Activated CD8-positive, alpha-beta T cell treated with anti-CD3 and anti-CD28 coated beads for 36 hours (primary cell): ENCODE measurements around the gene ATL1. TPM values are rescaled to one million over a fixed set of nuclear protein-coding genes. Genes with fewer than 3 reads are reported as not detected.

Source experiments
- ATAC-seq: fragments of 200-7000 bp; cut with Tn5 transposase; one replicate; pipeline ENCODE4 v1.10.0; 2021; ENCODE audit warnings: mild to moderate bottlenecking, moderate library complexity
- CTCF ChIA-PET: fragments of 350-600 bp; sonication (Branson Sonifier 250); formaldehyde crosslinking; loops from one replicate; lab custom pipeline; 2021; ENCODE audit warnings: antibody characterized with exemption; lab: Charles Lee
- POLR2A ChIA-PET: fragments of 350-600 bp; sonication (Branson Sonifier 250); formaldehyde crosslinking; loops from one replicate; lab custom pipeline; 2021; ENCODE audit warnings: antibody characterized with exemption; lab: Charles Lee
- DNase-seq: peaks from one replicate; pipeline ENCODE4 v3.0.0-alpha.2; 2020
- H3K27ac Mint-ChIP-seq: one replicate; pipeline ENCODE4 v1.8.0; 2021; ENCODE audit warnings: mild to moderate bottlenecking, mixed read lengths
- H3K27me3 Mint-ChIP-seq: one replicate; pipeline ENCODE4 v1.8.0; 2021; ENCODE audit warnings: mixed read lengths
- H3K36me3 Mint-ChIP-seq: one replicate; pipeline ENCODE4 v1.8.0; 2021; ENCODE audit warnings: low read depth, mixed read lengths
- H3K4me1 Mint-ChIP-seq: one replicate; pipeline ENCODE4 v1.8.0; 2021; ENCODE audit warnings: low read depth, mixed read lengths
- H3K4me3 Mint-ChIP-seq: one replicate; pipeline ENCODE4 v1.8.0; 2021; ENCODE audit warnings: mild to moderate bottlenecking, moderate library complexity, mixed read lengths
- H3K9me3 Mint-ChIP-seq: one replicate; pipeline ENCODE4 v1.8.0; 2021; ENCODE audit warnings: mixed read lengths
- intact Hi-C: fragments of 100-400 bp; cut with micrococcal nuclease; formaldehyde crosslinking; loops from one replicate; pipeline ENCODE4 v1.10.0; 2022
- total RNA-seq, 2 experiments: library from RNA; stranded (reverse); gene quantifications; one replicate each; pipeline ENCODE4 v1.2.3, GENCODE V29; 2021
- TF ChIP-seq, protein P1 (sequence below): fragments of 200-600 bp; IDR thresholded peaks from one replicate; pipeline ENCODE4 v1.8.0; 2022; ENCODE audit warnings: antibody characterized with exemption, mild to moderate bottlenecking

ATL1 gene
- total RNA-seq, 2 experiments from 2014 or later, result 0.81 to 1.1 TPM

DNA sequence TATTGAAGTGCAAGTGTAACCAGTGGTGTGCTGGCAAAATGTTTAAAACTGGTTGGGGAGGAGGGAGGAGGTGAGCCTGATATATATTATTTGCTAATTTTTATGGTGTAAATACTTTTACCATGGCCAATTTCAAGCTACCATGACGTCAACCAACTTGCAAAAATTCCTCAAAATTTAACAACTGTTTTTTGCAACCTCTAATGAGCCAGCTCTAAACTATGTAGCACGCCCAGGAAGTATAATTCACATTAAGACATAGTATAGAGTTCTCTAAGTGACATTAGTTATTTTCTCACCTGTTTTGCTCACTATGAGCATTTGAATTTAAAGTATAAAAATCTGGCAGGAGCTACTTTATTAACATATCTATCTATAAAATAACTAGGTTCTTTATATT is 41.4 kb downstream of the ATL1 start:
- DNase-seq, result no peak
- POLR2A ChIA-PET, result interaction anchor here (1.2 kb wide), 1 partner anchor 69 kb away, joined by 3 read pairs; the partner anchor contains the start of gene MAP4K5

DNA sequence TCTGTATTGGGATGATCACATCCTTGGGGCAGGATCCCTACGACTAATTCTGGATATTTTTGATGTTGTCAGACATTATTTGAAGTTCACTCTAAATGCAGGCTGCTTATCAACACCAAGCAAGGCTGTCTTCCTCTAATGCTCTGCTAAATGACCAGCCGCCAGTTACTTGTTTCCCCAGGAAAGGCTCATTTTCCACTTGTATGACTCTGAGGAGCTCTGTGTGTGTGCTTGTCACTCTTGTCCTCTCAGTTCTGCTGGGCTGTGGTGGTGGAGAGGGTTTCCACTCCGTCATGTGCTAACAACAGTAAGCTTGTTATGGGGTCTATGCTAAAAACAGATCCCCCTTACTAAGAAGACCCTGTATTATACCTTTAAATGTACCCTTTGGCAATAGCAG is 42.1 kb downstream of the ATL1 start:
- Mint-ChIP-seq H3K4me3 (no peak overlapping the region), H3K27ac (no peak overlapping the region), H3K27me3 (no peaks in the 10 kb centered on the region), H3K9me3 (no peaks in the 10 kb centered on the region), H3K36me3 (no peaks in the 10 kb centered on the region), H3K4me1 (peaks cover 2% of the 10 kb centered on the region)
- intact Hi-C loops, result loop anchor here (5.0 kb wide), 1 partner anchor 170 kb away; no protein-coding TSS in a partner anchor
- POLR2A ChIA-PET, result no interaction called here
- DNase-seq, result no peak
- ATAC-seq, result no peak
- TF ChIP-seq, protein P1, sequence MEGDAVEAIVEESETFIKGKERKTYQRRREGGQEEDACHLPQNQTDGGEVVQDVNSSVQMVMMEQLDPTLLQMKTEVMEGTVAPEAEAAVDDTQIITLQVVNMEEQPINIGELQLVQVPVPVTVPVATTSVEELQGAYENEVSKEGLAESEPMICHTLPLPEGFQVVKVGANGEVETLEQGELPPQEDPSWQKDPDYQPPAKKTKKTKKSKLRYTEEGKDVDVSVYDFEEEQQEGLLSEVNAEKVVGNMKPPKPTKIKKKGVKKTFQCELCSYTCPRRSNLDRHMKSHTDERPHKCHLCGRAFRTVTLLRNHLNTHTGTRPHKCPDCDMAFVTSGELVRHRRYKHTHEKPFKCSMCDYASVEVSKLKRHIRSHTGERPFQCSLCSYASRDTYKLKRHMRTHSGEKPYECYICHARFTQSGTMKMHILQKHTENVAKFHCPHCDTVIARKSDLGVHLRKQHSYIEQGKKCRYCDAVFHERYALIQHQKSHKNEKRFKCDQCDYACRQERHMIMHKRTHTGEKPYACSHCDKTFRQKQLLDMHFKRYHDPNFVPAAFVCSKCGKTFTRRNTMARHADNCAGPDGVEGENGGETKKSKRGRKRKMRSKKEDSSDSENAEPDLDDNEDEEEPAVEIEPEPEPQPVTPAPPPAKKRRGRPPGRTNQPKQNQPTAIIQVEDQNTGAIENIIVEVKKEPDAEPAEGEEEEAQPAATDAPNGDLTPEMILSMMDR, result no peak
- CTCF ChIA-PET, result interaction anchor here (1.1 to 2.4 kb wide), 6 partner anchors 30 to 258 kb away, joined by 3 to 18 read pairs (median 12); no protein-coding TSS in a partner anchor

More for the DNA sequence above, 41.4 kb downstream of the ATL1 start:
- no peaks in the 10 kb centered on the region for H3K27me3 Mint-ChIP-seq
- CTCF ChIA-PET, result interaction anchor here (0.7 to 2.4 kb wide), 14 partner anchors 11 to 261 kb away, joined by 3 to 18 read pairs (median 4); no protein-coding TSS in a partner anchor
- no peaks in the 10 kb centered on the region for H3K4me1 Mint-ChIP-seq
- no peaks in the 10 kb centered on the region for H3K9me3 Mint-ChIP-seq
- intact Hi-C loops, result loop anchor here (5.0 kb wide), 1 partner anchor 171 kb away; no protein-coding TSS in a partner anchor
- no peak overlapping the region for H3K27ac Mint-ChIP-seq
- no peak for ATAC-seq
- TF ChIP-seq, protein P1, result no peak
- no peak overlapping the region for H3K4me3 Mint-ChIP-seq
- no peaks in the 10 kb centered on the region for H3K36me3 Mint-ChIP-seq

DNA sequence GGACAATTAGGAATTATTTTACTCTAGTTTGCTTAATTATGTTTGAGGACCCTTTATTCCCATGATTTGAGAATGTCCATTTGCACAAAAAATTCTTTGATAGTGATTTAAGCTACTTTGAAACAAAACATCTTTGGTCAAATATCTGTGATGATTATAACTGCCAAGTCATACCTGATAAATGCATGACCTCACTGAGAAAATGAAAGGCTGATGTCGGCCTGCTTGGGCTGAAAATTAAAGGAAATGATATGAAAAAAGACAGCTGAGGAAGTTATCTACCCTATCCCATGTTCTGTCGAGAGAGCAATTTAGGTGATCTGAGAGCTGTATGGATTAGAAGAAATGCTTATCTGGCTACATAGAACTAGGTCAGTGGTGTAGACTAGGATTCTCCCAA is 43.6 kb downstream of the ATL1 start:
- Mint-ChIP-seq H3K4me3 (no peak overlapping the region), H3K9me3 (no peaks in the 10 kb centered on the region), H3K4me1 (peaks cover 8% of the 10 kb centered on the region), H3K27ac (no peak overlapping the region), H3K27me3 (no peaks in the 10 kb centered on the region), H3K36me3 (no peaks in the 10 kb centered on the region)
- ATAC-seq, result no peak
- TF ChIP-seq, protein P1, result no peak
- intact Hi-C loops, result loop anchor here (5.0 kb wide), 1 partner anchor 169 kb away; no protein-coding TSS in a partner anchor
- ChIA-PET POLR2A (no interaction called here), CTCF (interaction anchor here (0.9 to 1.6 kb wide), 2 partner anchors 170 to 175 kb away, joined by 3 to 4 read pairs; no protein-coding TSS in a partner anchor)
- DNase-seq, result no peak

DNA sequence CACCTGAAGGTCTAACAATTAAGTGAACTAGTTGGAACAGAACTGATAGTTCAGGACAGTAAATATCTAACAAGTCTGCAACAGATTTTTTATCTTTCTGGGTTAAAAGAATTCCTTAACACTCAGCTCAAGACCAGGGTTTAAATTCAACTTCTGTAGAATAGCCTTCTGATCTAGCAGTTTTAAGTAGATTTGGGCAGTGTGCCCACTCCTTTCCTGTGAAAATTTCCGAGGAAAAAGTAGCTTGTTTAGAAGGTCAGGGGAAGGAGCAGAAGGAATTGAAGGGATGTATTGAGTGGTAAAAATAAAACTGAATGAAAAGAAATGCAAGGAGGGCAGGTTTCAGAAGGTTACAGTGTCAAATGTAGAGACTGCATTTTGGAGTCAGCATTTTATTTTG is 45.8 kb downstream of the ATL1 start:
- CTCF ChIA-PET, result interaction anchor here (1.1 to 1.7 kb wide), 4 partner anchors 12 to 171 kb away, joined by 3 to 6 read pairs (median 4); no protein-coding TSS in a partner anchor
- POLR2A ChIA-PET, result interaction anchor here (0.6 kb wide), 1 partner anchor 127 kb away, joined by 3 read pairs; no protein-coding TSS in a partner anchor

DNA sequence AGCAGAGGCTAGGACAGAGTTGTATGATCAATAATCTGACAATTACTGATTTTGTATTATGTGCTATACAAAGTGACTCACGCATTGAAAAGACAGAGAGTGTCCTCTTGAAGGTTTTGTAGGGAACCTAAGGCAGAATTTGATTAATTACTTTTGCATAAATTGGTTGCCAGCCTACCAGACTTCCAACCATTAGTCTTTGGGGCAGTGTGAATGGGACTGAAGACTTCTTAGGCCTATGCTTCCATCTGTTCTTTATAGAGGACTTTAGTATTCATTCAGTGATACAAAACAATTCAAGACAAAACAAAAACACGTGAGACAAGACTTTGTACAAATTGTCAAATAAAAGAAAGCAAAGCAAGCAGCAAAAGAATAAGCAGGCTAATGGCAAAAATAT is 46.5 kb downstream of the ATL1 start:
- Mint-ChIP-seq H3K27me3 (no peaks in the 10 kb centered on the region), H3K4me3 (no peak overlapping the region), H3K9me3 (no peaks in the 10 kb centered on the region), H3K36me3 (no peaks in the 10 kb centered on the region), H3K27ac (no peak overlapping the region), H3K4me1 (peaks cover 8% of the 10 kb centered on the region)
- intact Hi-C loops, result no loop called here
- ChIA-PET CTCF (interaction anchor here (1.1 to 1.7 kb wide), 5 partner anchors 11 to 254 kb away, joined by 3 to 6 read pairs (median 4); no protein-coding TSS in a partner anchor), POLR2A (no interaction called here)
- ATAC-seq, result no peak
- DNase-seq, result no peak
- TF ChIP-seq, protein P1, result no peak

More for the DNA sequence above, 45.8 kb downstream of the ATL1 start:
- TF ChIP-seq, protein P1, result no peak
- peaks cover 8% of the 10 kb centered on the region for H3K4me1 Mint-ChIP-seq
- DNase-seq (no peak), ATAC-seq (no peak)
- intact Hi-C loops, result no loop called here
- no peak overlapping the region for H3K4me3 Mint-ChIP-seq
- no peaks in the 10 kb centered on the region for H3K9me3 Mint-ChIP-seq
- no peaks in the 10 kb centered on the region for H3K36me3 Mint-ChIP-seq
- H3K27me3 Mint-ChIP-seq, result no peaks in the 10 kb centered on the region
- no peak overlapping the region for H3K27ac Mint-ChIP-seq
